ENCODE measurements around the gene JUNB. TPM values are rescaled to one million over a fixed set of nuclear protein-coding genes. Genes with fewer than 3 reads are reported as not detected.

Gene JUNB
- total and polyA plus RNA-seq, 2 donors, result 121 to 139 TPM

DNA sequence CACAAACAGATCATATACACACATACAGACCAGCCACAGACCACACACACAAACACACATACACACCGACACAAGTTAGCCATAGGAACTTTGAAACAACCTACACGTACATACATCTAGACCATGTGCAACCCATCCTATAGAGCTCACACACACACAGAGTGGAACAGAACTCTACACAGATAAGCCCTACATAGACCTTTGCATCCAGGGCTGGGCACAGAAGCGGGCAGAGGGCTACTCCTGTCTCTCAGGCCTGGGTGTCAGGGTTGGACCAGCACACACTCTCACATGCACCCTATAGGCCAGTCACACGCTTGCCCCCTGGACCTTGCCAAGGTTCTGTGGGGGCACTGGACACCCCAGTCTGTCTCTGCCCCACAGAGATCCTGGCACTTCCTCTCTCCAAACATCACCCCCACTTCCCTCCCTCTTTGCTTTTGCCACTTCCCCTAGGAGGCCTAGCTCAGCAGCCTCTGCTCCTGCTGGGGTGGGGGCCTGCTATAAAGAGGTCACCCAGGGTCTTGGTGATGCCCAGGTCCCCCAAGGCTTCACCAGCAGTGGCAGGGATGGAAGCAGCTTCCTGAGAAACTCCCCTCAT is 5.8 kb upstream of the JUNB start:
- H3K27ac ChIP-seq (ENCODE audit: low read depth in 1 of 2, low read length in 1 of 2), result peak overlapping the region; percentile 64 to 89
- DNase-seq (ENCODE audit: low read depth in 6 of 9, low spot score in 9 of 9), result peak in 1 of 9 donors; percentile 41
- no peak overlapping the region for H3K4me3 ChIP-seq (ENCODE audit: low read length in 2 of 2)
- 76% methylated on average over 4 of the region's 4 CpGs for WGBS
- H3K9me3 ChIP-seq (ENCODE audit: control insufficient read depth in 2 of 2, insufficient read depth in 1 of 2, low read length in 1 of 2), result no peaks in the 10 kb centered on the region
- peaks cover 24 to 78% of the 10 kb centered on the region in 2 donors for H3K4me1 ChIP-seq (ENCODE audit: control insufficient read depth in 2 of 2, insufficient read depth in 2 of 2, low read length in 2 of 2)
- no peaks in the 10 kb centered on the region for H3K36me3 ChIP-seq (ENCODE audit: control insufficient read depth in 2 of 2, insufficient read depth in 2 of 2, low read length in 1 of 2)
- H3K27me3 ChIP-seq (ENCODE audit: control insufficient read depth in 2 of 2, insufficient read depth in 1 of 2, low read length in 1 of 2), result peaks cover 14 to 18% of the 10 kb centered on the region in 2 donors

DNA sequence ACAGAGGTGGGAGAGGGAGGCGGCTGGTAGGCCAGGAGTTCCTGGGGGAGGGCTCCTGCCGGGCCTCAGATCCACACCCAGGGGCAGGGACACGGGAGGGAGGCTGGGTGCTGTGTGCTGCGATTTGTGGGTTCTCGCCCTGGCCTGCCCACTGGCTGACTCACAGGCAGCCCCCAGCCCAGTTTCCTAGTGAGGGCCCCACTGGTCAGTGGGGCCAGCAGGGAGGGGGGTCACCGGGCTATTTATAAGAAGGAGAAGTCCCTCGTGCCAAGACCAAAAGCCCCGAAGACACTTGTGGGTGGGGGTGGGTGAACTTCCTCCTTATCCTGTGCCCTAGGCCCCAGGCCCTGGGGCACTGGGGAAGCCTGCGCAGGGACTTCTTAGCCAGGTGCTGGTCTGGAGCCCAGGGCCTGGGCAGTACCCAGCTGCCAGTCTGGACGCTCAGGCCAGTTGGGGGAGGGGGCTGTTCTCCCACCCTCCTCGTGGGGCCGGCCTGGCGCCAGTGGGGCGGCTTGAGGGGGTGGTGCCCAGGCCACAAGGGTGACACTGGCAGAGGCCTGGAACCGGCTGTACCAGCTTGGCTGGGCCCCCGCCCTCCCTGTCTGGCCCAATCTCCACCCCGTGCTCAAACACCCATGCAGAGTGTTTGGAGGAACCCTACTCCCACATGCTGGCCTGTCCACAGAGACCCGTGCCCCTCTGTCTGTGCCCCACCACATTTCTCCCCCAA is 5.0 kb upstream of the JUNB start:
- WGBS, result 39% methylated on average over 18 of the region's 18 CpGs
- peaks cover 14 to 19% of the 10 kb centered on the region in 2 donors for H3K27me3 ChIP-seq (ENCODE audit: control insufficient read depth in 2 of 2, insufficient read depth in 1 of 2, low read length in 1 of 2)
- H3K27ac ChIP-seq (ENCODE audit: low read depth in 1 of 2, low read length in 1 of 2), result peak overlapping the region; percentile 64 to 89
- H3K36me3 ChIP-seq (ENCODE audit: control insufficient read depth in 2 of 2, insufficient read depth in 2 of 2, low read length in 1 of 2), result no peaks in the 10 kb centered on the region
- peaks cover 29 to 86% of the 10 kb centered on the region in 2 donors for H3K4me1 ChIP-seq (ENCODE audit: control insufficient read depth in 2 of 2, insufficient read depth in 2 of 2, low read length in 2 of 2)
- H3K4me3 ChIP-seq (ENCODE audit: low read length in 2 of 2), result no peak overlapping the region
- no peaks in the 10 kb centered on the region for H3K9me3 ChIP-seq (ENCODE audit: control insufficient read depth in 2 of 2, insufficient read depth in 1 of 2, low read length in 1 of 2)
- DNase-seq (ENCODE audit: low read depth in 6 of 9, low spot score in 9 of 9), result peak in 1 of 9 donors; percentile 45

DNA sequence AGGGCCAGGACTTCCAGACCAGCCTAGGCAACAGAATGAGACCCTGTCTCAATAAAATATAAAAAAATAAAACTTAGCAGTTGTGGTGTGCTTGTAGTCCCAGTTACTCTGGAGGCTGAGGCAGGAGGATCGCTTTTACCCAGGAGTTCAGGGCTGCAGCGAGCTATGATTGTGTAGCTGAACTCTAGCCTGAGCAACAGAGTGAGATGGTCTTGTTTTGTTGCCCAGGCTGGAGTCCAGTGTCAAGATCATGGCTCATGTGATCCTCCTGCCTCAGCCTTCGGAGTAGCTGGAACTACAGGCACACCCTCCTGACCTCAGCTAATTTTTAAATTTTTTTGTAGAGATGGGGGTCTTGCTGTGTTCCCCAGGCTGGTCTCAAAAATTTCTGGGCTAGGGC is 4.3 kb upstream of the JUNB start:
- Histone ChIP-seq H3K27me3 (ENCODE audit: control insufficient read depth in 2 of 2, insufficient read depth in 1 of 2, low read length in 1 of 2) (peaks cover 14 to 19% of the 10 kb centered on the region in 2 donors), H3K9me3 (ENCODE audit: control insufficient read depth in 2 of 2, insufficient read depth in 1 of 2, low read length in 1 of 2) (no peaks in the 10 kb centered on the region), H3K4me3 (ENCODE audit: low read length in 2 of 2) (no peak overlapping the region), H3K36me3 (ENCODE audit: control insufficient read depth in 2 of 2, insufficient read depth in 2 of 2, low read length in 1 of 2) (no peaks in the 10 kb centered on the region), H3K27ac (ENCODE audit: low read depth in 1 of 2, low read length in 1 of 2) (peak overlapping the region; percentile 64 to 89), H3K4me1 (ENCODE audit: control insufficient read depth in 2 of 2, insufficient read depth in 2 of 2, low read length in 2 of 2) (peaks cover 27 to 82% of the 10 kb centered on the region in 2 donors)
- no peak for DNase-seq (ENCODE audit: low read depth in 6 of 9, low spot score in 9 of 9)
- 96% methylated on average over 3 of the region's 3 CpGs for WGBS

DNA sequence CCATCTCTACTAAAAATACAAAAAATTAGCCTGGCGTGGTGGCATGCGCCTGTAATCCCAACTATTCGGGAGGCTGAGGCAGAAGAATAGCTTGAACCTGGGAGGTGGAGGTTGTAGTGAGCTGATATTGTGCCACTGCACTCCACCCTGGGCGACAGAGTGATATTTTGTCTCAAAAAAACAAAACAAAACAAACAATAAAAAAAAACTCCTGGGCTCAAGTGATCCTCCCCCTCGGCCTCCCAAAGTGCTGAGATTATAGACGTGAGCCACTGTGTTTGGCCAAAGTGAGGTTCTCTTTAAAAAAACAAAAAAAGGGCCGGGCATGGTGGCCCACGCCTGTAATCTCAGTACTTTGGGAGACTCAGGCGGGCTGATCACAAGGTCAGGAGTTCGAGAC is 3.8 kb upstream of the JUNB start:
- no peak overlapping the region for H3K4me3 ChIP-seq (ENCODE audit: low read length in 2 of 2)
- no peak for DNase-seq (ENCODE audit: low read depth in 6 of 9, low spot score in 9 of 9)
- H3K36me3 ChIP-seq (ENCODE audit: control insufficient read depth in 2 of 2, insufficient read depth in 2 of 2, low read length in 1 of 2), result no peaks in the 10 kb centered on the region
- peaks cover 14 to 19% of the 10 kb centered on the region in 2 donors for H3K27me3 ChIP-seq (ENCODE audit: control insufficient read depth in 2 of 2, insufficient read depth in 1 of 2, low read length in 1 of 2)
- H3K9me3 ChIP-seq (ENCODE audit: control insufficient read depth in 2 of 2, insufficient read depth in 1 of 2, low read length in 1 of 2), result no peaks in the 10 kb centered on the region
- peaks cover 27 to 78% of the 10 kb centered on the region in 2 donors for H3K4me1 ChIP-seq (ENCODE audit: control insufficient read depth in 2 of 2, insufficient read depth in 2 of 2, low read length in 2 of 2)
- WGBS, result 89% methylated on average over 10 of the region's 10 CpGs
- H3K27ac ChIP-seq (ENCODE audit: low read depth in 1 of 2, low read length in 1 of 2), result peak overlapping the region in 1 of 2 donors; percentile 64

DNA sequence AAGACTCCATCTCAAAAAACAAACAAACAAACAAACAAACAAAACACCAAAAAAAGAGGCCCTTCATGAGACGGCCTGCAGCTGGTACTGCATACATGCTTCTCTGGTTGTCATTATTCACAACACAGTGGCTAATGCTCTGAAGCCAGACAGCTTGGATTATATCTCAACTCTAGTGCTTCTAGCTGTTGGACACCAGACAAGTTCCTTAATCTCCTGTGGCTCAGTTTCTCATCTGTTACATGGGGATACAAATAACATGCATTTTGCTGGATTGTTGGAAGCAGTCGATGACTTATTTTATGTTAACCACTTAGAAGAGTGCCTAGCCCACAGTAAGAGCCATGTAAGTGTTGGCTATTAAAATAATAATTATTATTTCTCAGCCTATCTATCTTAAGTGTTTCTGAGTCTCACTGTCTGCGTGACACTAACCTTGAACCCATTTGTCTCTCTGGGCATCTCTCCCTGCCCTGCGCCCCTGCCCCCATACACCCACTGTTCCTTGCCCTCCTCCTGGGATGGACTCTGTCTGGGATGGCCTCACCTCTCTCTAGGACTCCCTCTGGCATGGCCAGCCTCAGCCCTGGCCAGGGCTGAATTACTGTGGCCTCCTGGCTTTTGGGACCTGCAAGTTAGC is 3.1 kb upstream of the JUNB start:
- peaks cover 14 to 19% of the 10 kb centered on the region in 2 donors for H3K27me3 ChIP-seq (ENCODE audit: control insufficient read depth in 2 of 2, insufficient read depth in 1 of 2, low read length in 1 of 2)
- peak overlapping the region; percentile 85 to 98 for H3K27ac ChIP-seq (ENCODE audit: low read depth in 1 of 2, low read length in 1 of 2)
- no peaks in the 10 kb centered on the region for H3K9me3 ChIP-seq (ENCODE audit: control insufficient read depth in 2 of 2, insufficient read depth in 1 of 2, low read length in 1 of 2)
- H3K4me3 ChIP-seq (ENCODE audit: low read length in 2 of 2), result no peak overlapping the region
- WGBS, result 95% methylated on average over 4 of the region's 4 CpGs
- peaks cover 23 to 71% of the 10 kb centered on the region in 2 donors for H3K4me1 ChIP-seq (ENCODE audit: control insufficient read depth in 2 of 2, insufficient read depth in 2 of 2, low read length in 2 of 2)
- DNase-seq (ENCODE audit: low read depth in 6 of 9, low spot score in 9 of 9), result no peak
- no peaks in the 10 kb centered on the region for H3K36me3 ChIP-seq (ENCODE audit: control insufficient read depth in 2 of 2, insufficient read depth in 2 of 2, low read length in 1 of 2)

DNA sequence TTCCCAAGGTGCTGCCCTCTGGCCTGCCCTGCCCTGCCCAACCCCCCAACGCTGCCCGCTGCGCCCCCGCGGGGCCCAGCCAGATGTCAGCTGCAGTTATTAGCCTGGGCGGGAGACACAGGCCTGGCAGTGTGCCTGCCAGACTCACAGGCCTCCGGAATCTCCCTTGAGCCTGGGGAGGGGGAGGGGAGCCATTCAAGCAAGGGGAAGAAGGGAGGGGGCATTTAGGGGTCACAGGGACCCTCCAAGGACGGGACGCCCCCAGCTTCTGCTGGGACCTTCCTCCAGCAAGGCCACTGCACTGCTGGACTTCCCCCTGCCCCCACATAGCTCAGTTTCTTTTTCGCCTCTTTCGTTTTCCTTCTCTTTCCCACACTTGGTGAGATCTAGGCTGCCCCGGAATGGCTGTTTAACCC is 2.6 kb upstream of the JUNB start:
- peak overlapping the region in 1 of 2 donors; percentile 1 for H3K4me3 ChIP-seq (ENCODE audit: low read length in 2 of 2)
- no peaks in the 10 kb centered on the region for H3K9me3 ChIP-seq (ENCODE audit: control insufficient read depth in 2 of 2, insufficient read depth in 1 of 2, low read length in 1 of 2)
- peak in 1 of 9 donors; percentile 50 for DNase-seq (ENCODE audit: low read depth in 6 of 9, low spot score in 9 of 9)
- H3K27me3 ChIP-seq (ENCODE audit: control insufficient read depth in 2 of 2, insufficient read depth in 1 of 2, low read length in 1 of 2), result peaks cover 14 to 19% of the 10 kb centered on the region in 2 donors
- no peaks in the 10 kb centered on the region for H3K36me3 ChIP-seq (ENCODE audit: control insufficient read depth in 2 of 2, insufficient read depth in 2 of 2, low read length in 1 of 2)
- 32% methylated on average over 12 of the region's 12 CpGs for WGBS
- peaks cover 19 to 65% of the 10 kb centered on the region in 2 donors for H3K4me1 ChIP-seq (ENCODE audit: control insufficient read depth in 2 of 2, insufficient read depth in 2 of 2, low read length in 2 of 2)
- H3K27ac ChIP-seq (ENCODE audit: low read depth in 1 of 2, low read length in 1 of 2), result peak overlapping the region; percentile 85 to 98

DNA sequence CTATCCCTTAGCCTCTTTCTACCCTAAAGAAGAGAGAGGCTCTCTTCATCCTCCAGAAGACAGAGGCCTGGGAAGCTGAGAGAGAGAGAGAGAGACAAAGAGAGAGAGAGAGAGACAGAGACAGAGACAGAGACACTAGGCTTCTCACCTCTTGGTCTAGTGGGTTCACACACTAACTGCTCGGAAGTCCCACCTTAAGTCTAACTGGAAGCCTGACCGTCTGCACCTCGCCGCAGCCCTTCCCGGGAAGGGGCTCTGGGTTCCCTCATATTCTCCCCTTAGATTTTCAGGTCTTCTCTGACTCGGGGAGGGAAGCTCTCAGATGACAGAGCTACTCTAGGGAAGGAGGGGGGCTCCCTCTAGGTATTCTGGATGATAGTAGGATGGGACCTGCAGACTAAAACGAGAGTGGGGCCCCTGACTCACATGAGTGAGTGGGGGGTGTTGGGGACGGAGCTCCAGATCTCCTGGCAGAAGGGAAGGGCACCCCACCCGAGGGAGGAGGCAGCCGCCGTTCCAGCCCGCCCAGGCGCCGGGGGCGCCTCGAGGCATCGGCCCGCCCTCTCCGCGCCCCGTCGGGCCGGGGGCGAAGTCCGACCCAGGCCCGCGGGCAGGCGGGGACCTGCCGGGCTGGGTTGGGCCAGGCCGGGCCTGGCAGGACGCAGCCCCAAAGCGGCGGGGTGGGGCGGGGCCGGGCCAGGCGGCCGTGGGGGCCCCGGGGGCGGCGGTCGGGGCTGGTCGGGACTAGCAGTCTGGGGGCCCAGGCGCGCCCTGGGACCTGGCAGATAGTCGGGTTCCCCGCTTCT is 2.0 kb upstream of the JUNB start:
- DNase-seq (ENCODE audit: low read depth in 6 of 9, low spot score in 9 of 9), result peak in 1 of 9 donors; percentile 38

DNA sequence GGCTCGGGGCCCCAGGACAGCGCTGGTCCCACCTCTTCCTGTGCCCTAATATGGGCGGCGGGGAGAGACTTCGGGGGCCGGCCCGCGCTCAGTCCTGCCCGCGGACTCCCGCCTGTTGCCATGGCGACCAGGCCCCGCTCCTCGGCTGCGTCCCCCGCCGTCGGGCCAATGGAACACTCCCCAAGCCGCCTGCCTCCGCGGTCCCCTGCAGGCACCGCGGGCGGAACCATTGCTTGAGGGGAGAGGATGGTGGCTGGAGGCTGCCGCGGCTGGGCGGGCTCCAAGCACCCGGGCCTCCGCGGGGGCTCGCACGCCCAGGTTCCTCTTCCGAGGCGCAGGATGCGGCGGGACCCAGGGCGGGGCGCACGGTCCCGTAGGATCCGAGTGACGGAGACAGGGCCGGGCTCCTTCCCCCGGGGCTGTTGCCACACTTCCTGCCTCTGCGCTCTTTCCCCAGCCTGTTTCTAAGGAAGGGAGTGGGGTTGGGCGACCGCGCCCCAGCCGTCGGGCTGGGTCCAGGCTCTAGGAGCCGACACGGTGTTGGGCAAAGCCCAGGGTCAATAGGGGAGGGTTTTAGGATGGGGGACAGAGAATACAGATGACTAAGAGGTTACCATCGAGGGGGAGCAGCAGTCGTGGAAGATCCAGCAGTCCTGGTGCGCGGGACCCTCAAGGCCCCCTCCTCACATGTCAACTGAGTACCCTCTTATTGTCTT is 1.2 kb upstream of the JUNB start:
- Histone ChIP-seq H3K4me3 (ENCODE audit: low read length in 2 of 2) (peak overlapping the region; percentile 66 to 83), H3K27ac (ENCODE audit: low read depth in 1 of 2, low read length in 1 of 2) (peak overlapping the region; percentile 98), H3K27me3 (ENCODE audit: control insufficient read depth in 2 of 2, insufficient read depth in 1 of 2, low read length in 1 of 2) (peaks cover 14 to 19% of the 10 kb centered on the region in 2 donors), H3K36me3 (ENCODE audit: control insufficient read depth in 2 of 2, insufficient read depth in 2 of 2, low read length in 1 of 2) (no peaks in the 10 kb centered on the region), H3K4me1 (ENCODE audit: control insufficient read depth in 2 of 2, insufficient read depth in 2 of 2, low read length in 2 of 2) (peaks cover 16 to 61% of the 10 kb centered on the region in 2 donors), H3K9me3 (ENCODE audit: control insufficient read depth in 2 of 2, insufficient read depth in 1 of 2, low read length in 1 of 2) (no peaks in the 10 kb centered on the region)
- peak in 4 of 9 donors; percentile 54 to 84 (median 66) for DNase-seq (ENCODE audit: low read depth in 6 of 9, low spot score in 9 of 9)
- under 1% methylated on average over 56 of the region's 56 CpGs for WGBS

More for the DNA sequence above, 2.0 kb upstream of the JUNB start:
- Histone ChIP-seq H3K27ac (ENCODE audit: low read depth in 1 of 2, low read length in 1 of 2) (peak overlapping the region; percentile 98), H3K9me3 (ENCODE audit: control insufficient read depth in 2 of 2, insufficient read depth in 1 of 2, low read length in 1 of 2) (no peaks in the 10 kb centered on the region), H3K4me1 (ENCODE audit: control insufficient read depth in 2 of 2, insufficient read depth in 2 of 2, low read length in 2 of 2) (peaks cover 16 to 65% of the 10 kb centered on the region in 2 donors), H3K4me3 (ENCODE audit: low read length in 2 of 2) (peak overlapping the region; percentile 66 to 83), H3K36me3 (ENCODE audit: control insufficient read depth in 2 of 2, insufficient read depth in 2 of 2, low read length in 1 of 2) (no peaks in the 10 kb centered on the region), H3K27me3 (ENCODE audit: control insufficient read depth in 2 of 2, insufficient read depth in 1 of 2, low read length in 1 of 2) (peaks cover 14 to 19% of the 10 kb centered on the region in 2 donors)
- WGBS, result 10% methylated on average over 46 of the region's 46 CpGs
